Measurements from ENCODE around the gene FHDC1.

DNA sequence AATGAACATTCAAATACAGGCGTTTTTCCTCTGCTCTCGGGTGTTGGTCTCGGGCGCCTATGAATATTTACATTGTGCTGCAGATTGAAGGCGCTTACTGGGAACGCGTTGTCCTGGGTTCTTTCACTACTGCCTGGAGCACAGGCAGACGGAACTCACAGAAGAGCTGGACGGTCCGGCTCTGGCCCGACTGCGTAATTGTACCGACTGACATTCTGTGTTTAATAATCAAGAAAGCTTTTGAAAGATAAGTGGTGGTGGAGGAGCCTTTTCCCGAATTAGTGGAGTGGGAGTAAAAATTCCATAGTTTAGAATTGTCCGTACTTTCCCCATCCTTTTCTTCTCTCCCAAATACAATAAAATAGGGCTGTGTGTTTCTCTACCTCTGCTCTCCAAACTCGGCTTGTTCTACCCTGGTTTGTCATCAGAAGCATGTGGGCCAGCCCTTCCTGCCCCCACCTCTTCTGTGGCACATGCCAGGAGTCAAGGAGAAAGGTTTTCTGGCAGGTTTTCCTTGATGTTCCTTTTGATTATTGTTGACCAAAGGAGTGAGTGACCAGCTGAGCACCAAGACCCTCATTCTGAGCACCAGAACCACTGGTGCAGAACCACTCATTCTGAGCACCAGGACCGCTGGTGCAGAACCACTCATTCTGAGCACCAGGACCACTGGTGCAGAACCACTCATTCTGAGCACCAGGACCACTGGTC is 2.3 kb downstream of the FHDC1 start:
- TF ChIP-seq, protein P1, sequence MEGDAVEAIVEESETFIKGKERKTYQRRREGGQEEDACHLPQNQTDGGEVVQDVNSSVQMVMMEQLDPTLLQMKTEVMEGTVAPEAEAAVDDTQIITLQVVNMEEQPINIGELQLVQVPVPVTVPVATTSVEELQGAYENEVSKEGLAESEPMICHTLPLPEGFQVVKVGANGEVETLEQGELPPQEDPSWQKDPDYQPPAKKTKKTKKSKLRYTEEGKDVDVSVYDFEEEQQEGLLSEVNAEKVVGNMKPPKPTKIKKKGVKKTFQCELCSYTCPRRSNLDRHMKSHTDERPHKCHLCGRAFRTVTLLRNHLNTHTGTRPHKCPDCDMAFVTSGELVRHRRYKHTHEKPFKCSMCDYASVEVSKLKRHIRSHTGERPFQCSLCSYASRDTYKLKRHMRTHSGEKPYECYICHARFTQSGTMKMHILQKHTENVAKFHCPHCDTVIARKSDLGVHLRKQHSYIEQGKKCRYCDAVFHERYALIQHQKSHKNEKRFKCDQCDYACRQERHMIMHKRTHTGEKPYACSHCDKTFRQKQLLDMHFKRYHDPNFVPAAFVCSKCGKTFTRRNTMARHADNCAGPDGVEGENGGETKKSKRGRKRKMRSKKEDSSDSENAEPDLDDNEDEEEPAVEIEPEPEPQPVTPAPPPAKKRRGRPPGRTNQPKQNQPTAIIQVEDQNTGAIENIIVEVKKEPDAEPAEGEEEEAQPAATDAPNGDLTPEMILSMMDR (IDR thresholded peaks at IDR 0.05; ENCODE audit: insufficient read depth, low read depth, low read length): no peak
- no peak for TF ChIP-seq EZH2 (IDR thresholded peaks at IDR 0.05; ENCODE audit: insufficient read depth, low read length)

Measured in astrocyte (in vitro differentiated cells and primary cell).